WTC11 (cell line): ENCODE data around the gene FUCA1. TPM values are rescaled to one million over a fixed set of nuclear protein-coding genes. Genes with fewer than 3 reads are reported as not detected.

ENCODE experiments used
- ATAC-seq: fragments of 200-7000 bp; cut with Tn5 transposase; 2 replicates; pipeline ENCODE4 v1.10.0; 2021; ENCODE audit warnings: mild to moderate bottlenecking, moderate library complexity
- CTCF ChIA-PET: fragments of 300-600 bp; sonication (Branson Sonifier 250); formaldehyde crosslinking; loops from one replicate; lab custom pipeline; 2021; ENCODE audit warnings: antibody characterized with exemption; lab: Charles Lee
- POLR2A ChIA-PET: fragments of 350-600 bp; sonication (Branson Sonifier 250); formaldehyde crosslinking; loops from one replicate; lab custom pipeline; 2021; ENCODE audit warnings: antibody characterized with exemption; lab: Charles Lee
- DNase-seq: peaks from one replicate; pipeline ENCODE4 v3.0.0; 2021; ENCODE audit warnings: low spot score
- H3K27ac Mint-ChIP-seq: 2 replicates; pipeline ENCODE4 v1.8.0; 2021; ENCODE audit warnings: mixed read lengths
- H3K27me3 Mint-ChIP-seq: 2 replicates; pipeline ENCODE4 v1.8.0; 2021; ENCODE audit warnings: low read depth, mild to moderate bottlenecking, moderate library complexity, mixed read lengths
- H3K36me3 Mint-ChIP-seq: 2 replicates; pipeline ENCODE4 v1.8.0; 2021; ENCODE audit warnings: mixed read lengths
- H3K4me1 Mint-ChIP-seq: 2 replicates; pipeline ENCODE4 v1.8.0; 2022; ENCODE audit warnings: mixed read lengths
- H3K4me3 Mint-ChIP-seq: 2 replicates; pipeline ENCODE4 v1.8.0; 2021; ENCODE audit warnings: mild to moderate bottlenecking, moderate library complexity, mixed read lengths
- H3K9me3 Mint-ChIP-seq: 2 replicates; pipeline ENCODE4 v1.8.0; 2021; ENCODE audit warnings: mixed read lengths
- ELF4 ChIP-seq: sonication (generic); formaldehyde crosslinking; IDR thresholded peaks from 2 replicates; pipeline ENCODE4 v1.8.1; 2022; ENCODE audit warnings: low read depth, mild to moderate bottlenecking, moderate library complexity, missing genetic modification reagents
- EMX1 ChIP-seq: fragments of 250-450 bp; sonication (Bioruptor Pico); IDR thresholded peaks from 2 replicates; pipeline ENCODE4 v1.8.0; 2021; ENCODE audit warnings: mild to moderate bottlenecking
- ETV6 ChIP-seq: sonication (generic); formaldehyde crosslinking; IDR thresholded peaks from 2 replicates; pipeline ENCODE4 v1.8.1; 2022; ENCODE audit warnings: mild to moderate bottlenecking, missing genetic modification reagents
- FOXJ3 ChIP-seq: sonication (generic); formaldehyde crosslinking; IDR thresholded peaks from 2 replicates; pipeline ENCODE4 v1.9.0; 2021; ENCODE audit warnings: missing genetic modification reagents, mild to moderate bottlenecking, borderline replicate concordance
- GABPB1 ChIP-seq: sonication (generic); formaldehyde crosslinking; IDR thresholded peaks from 2 replicates; pipeline ENCODE4 v1.8.1; 2023; ENCODE audit warnings: mild to moderate bottlenecking, missing genetic modification reagents
- GRHL2 ChIP-seq: fragments of 250-450 bp; sonication (Bioruptor Pico); IDR thresholded peaks from 2 replicates; pipeline ENCODE4 v1.8.0; 2022; ENCODE audit warnings: mild to moderate bottlenecking, moderate library complexity; ENCODE audit not compliant: insufficient replicate concordance, severe bottlenecking
- HMGA2 ChIP-seq: fragments of 250-450 bp; sonication (Bioruptor Pico); IDR thresholded peaks from 2 replicates; pipeline ENCODE4 v1.4.0; 2021; ENCODE audit warnings: mild to moderate bottlenecking, moderate library complexity
- JAZF1 ChIP-seq: fragments of 250-450 bp; sonication (Bioruptor Pico); IDR thresholded peaks from 2 replicates; pipeline ENCODE4 v1.9.0; 2021; ENCODE audit warnings: moderate library complexity, mild to moderate bottlenecking, inconsistent platforms
- JUN ChIP-seq: sonication (generic); formaldehyde crosslinking; IDR thresholded peaks from 2 replicates; pipeline ENCODE4 v1.8.0; 2023; ENCODE audit warnings: mild to moderate bottlenecking, missing genetic modification reagents
- MXD4 ChIP-seq: fragments of 250-450 bp; sonication (Bioruptor Pico); IDR thresholded peaks from 2 replicates; pipeline ENCODE4 v1.8.0; 2021; ENCODE audit warnings: mild to moderate bottlenecking, moderate library complexity, borderline replicate concordance
- NFATC4 ChIP-seq: fragments of 250-450 bp; sonication (Bioruptor Pico); IDR thresholded peaks from 2 replicates; pipeline ENCODE4 v1.9.0; 2021; ENCODE audit warnings: mild to moderate bottlenecking
- NFE2L1 ChIP-seq: sonication (generic); formaldehyde crosslinking; IDR thresholded peaks from 2 replicates; pipeline ENCODE4 v1.8.1; 2023; ENCODE audit warnings: missing genetic modification reagents
- NR1H2 ChIP-seq: sonication (generic); formaldehyde crosslinking; IDR thresholded peaks from 2 replicates; pipeline ENCODE4 v1.9.0; 2021; ENCODE audit warnings: mild to moderate bottlenecking, moderate library complexity, missing genetic modification reagents
- OVOL2 ChIP-seq: fragments of 250-450 bp; sonication (Bioruptor Pico); IDR thresholded peaks from 2 replicates; pipeline ENCODE4 v1.9.0; 2021; ENCODE audit warnings: mild to moderate bottlenecking, borderline replicate concordance
- TCF7 ChIP-seq: sonication (generic); formaldehyde crosslinking; IDR thresholded peaks from 2 replicates; pipeline ENCODE4 v1.8.0; 2022; ENCODE audit warnings: mild to moderate bottlenecking, low read depth, missing genetic modification reagents, moderate library complexity
- TEAD4 ChIP-seq: sonication (generic); formaldehyde crosslinking; IDR thresholded peaks from 2 replicates; pipeline ENCODE4 v1.8.0; 2022; ENCODE audit warnings: mild to moderate bottlenecking, missing genetic modification reagents
- TP53 ChIP-seq: sonication (generic); formaldehyde crosslinking; IDR thresholded peaks from 2 replicates; pipeline ENCODE4 v1.8.1; 2023; ENCODE audit warnings: mild to moderate bottlenecking, missing genetic modification reagents
- ZNF317 ChIP-seq: sonication (generic); formaldehyde crosslinking; IDR thresholded peaks from 2 replicates; pipeline ENCODE4 v1.8.1; 2023; ENCODE audit warnings: low read depth, mild to moderate bottlenecking, moderate library complexity, missing genetic modification reagents, borderline replicate concordance
- ZNF396 ChIP-seq: fragments of 250-450 bp; sonication (Bioruptor Pico); IDR thresholded peaks from 2 replicates; pipeline ENCODE4 v1.8.0; 2021; ENCODE audit warnings: mild to moderate bottlenecking, moderate library complexity, borderline replicate concordance
- ZNF423 ChIP-seq: fragments of 250-450 bp; sonication (Bioruptor Pico); IDR thresholded peaks from 2 replicates; pipeline ENCODE4 v2.1.2; 2022; ENCODE audit warnings: mild to moderate bottlenecking, moderate library complexity
- ZNF671 ChIP-seq: fragments of 250-450 bp; sonication (Bioruptor Pico); IDR thresholded peaks from 2 replicates; pipeline ENCODE4 v1.8.0; 2021; ENCODE audit warnings: mild to moderate bottlenecking
- ZSCAN18 ChIP-seq: fragments of 250-450 bp; sonication (Bioruptor Pico); IDR thresholded peaks from 2 replicates; pipeline ENCODE4 v2.1.2; 2022; ENCODE audit warnings: mild to moderate bottlenecking, moderate library complexity
- total RNA-seq: library from RNA; stranded (reverse); gene quantifications from 3 replicates; pipeline ENCODE4 v1.2.3, GENCODE V29; 2021
- TF ChIP-seq, protein P1 (sequence below): fragments of 250-450 bp; sonication (Bioruptor Pico); conservative IDR thresholded peaks from 2 replicates; pipeline ENCODE4 v1.9.0; 2021; ENCODE audit warnings: mild to moderate bottlenecking
- TF ChIP-seq, protein P2 (sequence below): sonication (generic); formaldehyde crosslinking; IDR thresholded peaks from 2 replicates; pipeline ENCODE4 v1.8.1; 2022; ENCODE audit warnings: low read depth, mild to moderate bottlenecking, moderate library complexity, missing genetic modification reagents, borderline replicate concordance

Gene FUCA1
- total RNA-seq, 1 experiment from 2014 or later, result 7.5 TPM

DNA sequence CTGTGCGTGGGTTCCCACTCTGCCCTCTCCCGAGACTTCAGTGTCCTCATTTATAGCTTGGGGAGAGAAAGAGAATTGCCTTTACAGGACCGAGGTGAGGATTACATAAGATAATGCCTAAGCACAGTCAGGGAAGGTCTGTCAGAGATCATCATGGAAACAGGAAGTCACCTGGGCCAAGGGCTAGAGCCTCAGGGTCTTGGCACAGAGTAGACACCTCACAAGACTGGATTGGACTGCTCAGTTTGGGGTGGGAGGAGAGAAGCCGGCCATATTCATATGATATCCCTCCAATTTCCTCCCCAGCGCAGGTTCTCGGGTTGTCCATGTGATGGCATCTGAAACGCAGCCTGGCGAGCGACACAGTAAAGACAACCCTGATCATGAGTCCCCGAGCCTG, 41.3 kb upstream of the FUCA1 start (continued):
- TF ChIP-seq, protein P1, sequence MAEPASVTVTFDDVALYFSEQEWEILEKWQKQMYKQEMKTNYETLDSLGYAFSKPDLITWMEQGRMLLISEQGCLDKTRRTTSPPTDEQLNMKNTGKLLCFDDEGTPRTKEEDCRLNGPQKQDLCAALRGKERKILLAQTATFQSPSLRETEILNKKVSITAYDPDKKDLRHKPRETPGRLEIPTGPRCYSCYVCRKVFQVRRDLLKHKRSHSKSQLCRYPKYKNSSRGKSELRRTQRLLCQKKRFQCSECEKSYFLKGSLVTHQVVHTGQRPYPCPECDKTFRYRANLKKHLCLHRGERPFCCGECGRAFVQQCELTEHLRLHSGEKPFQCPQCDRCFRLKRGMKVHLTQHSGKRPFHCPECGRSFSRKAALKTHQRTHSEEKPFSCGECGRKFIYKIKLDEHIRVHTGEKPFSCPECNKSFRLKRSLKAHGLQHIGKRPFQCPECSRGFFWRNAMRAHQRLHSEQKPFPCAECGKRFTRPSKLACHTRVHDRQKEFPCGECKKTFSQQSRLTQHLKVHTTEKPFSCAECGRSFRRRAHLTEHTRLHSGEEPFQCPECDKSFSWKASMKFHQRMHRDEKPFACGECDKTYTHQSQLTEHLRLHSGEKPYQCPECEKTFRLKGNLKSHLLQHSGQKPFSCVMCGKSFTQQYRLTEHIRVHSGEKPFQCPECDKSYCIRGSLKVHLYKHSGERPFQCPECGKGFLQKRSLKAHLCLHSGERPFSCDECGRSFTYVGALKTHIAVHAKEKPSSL (CRISPR knock-in tag), result no peak

DNA sequence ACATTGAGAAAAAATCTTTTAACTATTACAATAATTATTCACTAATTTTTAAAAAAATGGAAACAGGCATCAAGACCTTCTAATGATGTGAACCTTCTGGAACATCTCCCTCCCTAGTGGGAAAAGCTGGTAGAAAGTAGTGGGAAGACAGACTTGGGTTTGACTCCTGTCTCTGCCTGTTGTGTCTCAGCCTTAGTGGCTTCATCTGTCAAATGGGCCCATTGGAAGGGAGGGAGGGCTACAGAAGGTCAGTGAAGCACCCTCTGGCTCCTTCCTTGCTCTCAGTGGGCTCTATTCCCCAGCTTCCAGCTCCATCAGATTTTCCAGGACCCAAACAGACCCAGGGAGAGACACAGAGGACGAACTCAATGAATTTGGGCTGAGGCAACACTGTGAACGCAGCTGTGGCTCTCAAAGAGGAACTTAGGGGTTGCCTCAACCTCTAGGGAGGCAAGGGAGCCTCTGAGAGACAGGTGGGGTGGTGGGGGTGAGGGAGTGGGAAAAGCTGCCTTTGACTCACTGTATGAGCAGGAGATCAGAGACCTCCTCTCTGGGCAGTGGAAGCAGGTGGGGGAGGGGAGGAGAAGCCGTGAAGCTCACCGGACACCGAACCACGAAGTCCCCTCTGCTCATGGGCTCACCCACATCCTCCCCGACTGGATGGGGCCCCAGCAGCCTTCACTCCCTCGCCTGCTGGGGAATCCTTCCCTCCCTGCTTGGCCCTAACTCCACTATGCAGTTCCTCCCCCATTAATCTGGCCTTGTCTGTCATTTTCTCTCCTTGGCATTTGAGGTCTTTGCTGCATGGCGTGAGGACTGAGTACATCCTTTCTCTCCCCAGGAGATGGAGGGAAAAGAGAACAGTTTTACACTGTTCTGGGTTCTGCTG, 40.6 kb upstream of the FUCA1 start:
- no peak overlapping the region for H3K27ac Mint-ChIP-seq

GRCh38 chr1:23906731-23907130, 38.6 kb upstream of the FUCA1 start:
- CTCF ChIA-PET, result interaction anchor here (0.6 to 1.6 kb wide), 3 partner anchors 10 to 924 kb away, joined by 3 to 9 read pairs (median 4); no protein-coding TSS in a partner anchor
- no peak for TF ChIP-seq GABPB1 (CRISPR knock-in tag)
- Mint-ChIP-seq H3K36me3 (no peaks in the 10 kb centered on the region), H3K4me3 (no peak overlapping the region), H3K27ac (no peak overlapping the region), H3K9me3 (no peaks in the 10 kb centered on the region), H3K27me3 (peaks cover 38% of the 10 kb centered on the region), H3K4me1 (peaks cover 21% of the 10 kb centered on the region)
- DNase-seq, result no peak
- POLR2A ChIA-PET, result no interaction called here
- ATAC-seq, result no peak

More for the DNA sequence above, 40.6 kb upstream of the FUCA1 start:
- H3K9me3 Mint-ChIP-seq, result no peaks in the 10 kb centered on the region
- ATAC-seq (no peak), DNase-seq (no peak)
- peaks cover 25% of the 10 kb centered on the region for H3K27me3 Mint-ChIP-seq
- POLR2A ChIA-PET, result no interaction called here
- CTCF ChIA-PET, result interaction anchor here (5.3 kb wide), 1 partner anchor 98 kb away, joined by 44 read pairs; no protein-coding TSS in a partner anchor
- TF ChIP-seq EMX1 (CRISPR knock-in tag) (no peak), JAZF1 (no peak), MXD4 (CRISPR knock-in tag) (no peak), TEAD4 (CRISPR knock-in tag) (no peak), ZNF396 (no peak), ZNF317 (CRISPR knock-in tag) (no peak), ELF4 (CRISPR knock-in tag) (no peak), NFE2L1 (CRISPR knock-in tag) (no peak), ZNF671 (CRISPR knock-in tag) (no peak), ZSCAN18 (CRISPR knock-in tag) (no peak), TCF7 (CRISPR knock-in tag) (no peak)
- TF ChIP-seq, protein P2, sequence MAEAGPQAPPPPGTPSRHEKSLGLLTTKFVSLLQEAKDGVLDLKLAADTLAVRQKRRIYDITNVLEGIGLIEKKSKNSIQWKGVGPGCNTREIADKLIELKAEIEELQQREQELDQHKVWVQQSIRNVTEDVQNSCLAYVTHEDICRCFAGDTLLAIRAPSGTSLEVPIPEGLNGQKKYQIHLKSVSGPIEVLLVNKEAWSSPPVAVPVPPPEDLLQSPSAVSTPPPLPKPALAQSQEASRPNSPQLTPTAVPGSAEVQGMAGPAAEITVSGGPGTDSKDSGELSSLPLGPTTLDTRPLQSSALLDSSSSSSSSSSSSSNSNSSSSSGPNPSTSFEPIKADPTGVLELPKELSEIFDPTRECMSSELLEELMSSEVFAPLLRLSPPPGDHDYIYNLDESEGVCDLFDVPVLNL (CRISPR knock-in tag), result no peak
- H3K36me3 Mint-ChIP-seq, result no peaks in the 10 kb centered on the region
- no peak overlapping the region for H3K4me3 Mint-ChIP-seq
- peaks cover 20% of the 10 kb centered on the region for H3K4me1 Mint-ChIP-seq

GRCh38 chr1:23905461-23906025, 37.5 kb upstream of the FUCA1 start:
- ATAC-seq (no peak), DNase-seq (no peak)
- Mint-ChIP-seq H3K9me3 (no peaks in the 10 kb centered on the region), H3K4me3 (no peak overlapping the region), H3K27ac (no peak overlapping the region), H3K36me3 (no peaks in the 10 kb centered on the region), H3K4me1 (peaks cover 17% of the 10 kb centered on the region), H3K27me3 (peaks cover 49% of the 10 kb centered on the region)
- ChIA-PET POLR2A (no interaction called here), CTCF (interaction anchor here (1.6 to 2.4 kb wide), 2 partner anchors 11 to 94 kb away, joined by 4 to 12 read pairs; no protein-coding TSS in a partner anchor)
- TF ChIP-seq ETV6 (CRISPR knock-in tag) (no peak), NR1H2 (no peak), HMGA2 (CRISPR knock-in tag) (no peak), OVOL2 (CRISPR knock-in tag) (no peak), GRHL2 (CRISPR knock-in tag) (no peak), ZNF423 (CRISPR knock-in tag) (no peak), NFATC4 (CRISPR knock-in tag) (no peak), TP53 (no peak), FOXJ3 (CRISPR knock-in tag) (no peak), JUN (CRISPR knock-in tag) (no peak)
- TF ChIP-seq, all 79 proteins: peak for 0
